Endodermal cell (in vitro differentiated cells): ENCODE measurements around the gene GRIN2C. TPM values are rescaled to one million over a fixed set of nuclear protein-coding genes. Genes with fewer than 3 reads are reported as not detected.

ENCODE experiments used
- DNase-seq: peaks from one replicate; pipeline ENCODE4 v3.0.0-alpha.2; 2017
- H3K27ac ChIP-seq: 2 replicates; pipeline ENCODE4 v1.5.1; 2013; ENCODE audit warnings: mild to moderate bottlenecking, low read depth, low read length, moderate library complexity
- H3K27me3 ChIP-seq: 2 replicates; pipeline ENCODE4 v1.6.1; 2013; ENCODE audit warnings: mild to moderate bottlenecking, low read length, moderate library complexity; ENCODE audit not compliant: insufficient read depth, control insufficient read depth, poor library complexity, severe bottlenecking
- H3K36me3 ChIP-seq: 2 replicates; pipeline ENCODE4 v1.7.0; 2013; ENCODE audit warnings: mild to moderate bottlenecking, low read length, moderate library complexity; ENCODE audit not compliant: control insufficient read depth, insufficient read depth
- H3K4me1 ChIP-seq: one replicate; pipeline ENCODE4 v1.7.0; 2013; ENCODE audit warnings: low read length; ENCODE audit not compliant: control insufficient read depth, insufficient read depth
- H3K4me3 ChIP-seq: 2 replicates; pipeline ENCODE4 v1.5.1; 2013; ENCODE audit warnings: mild to moderate bottlenecking, low read length, moderate library complexity
- H3K9ac ChIP-seq: 2 replicates; pipeline ENCODE4 v1.6.1; 2013; ENCODE audit warnings: mild to moderate bottlenecking, low read length, moderate library complexity; ENCODE audit not compliant: poor library complexity, severe bottlenecking; ENCODE audit errors: extremely low read depth
- H3K9me3 ChIP-seq: 2 replicates; pipeline ENCODE4 v1.6.1; 2013; ENCODE audit warnings: mild to moderate bottlenecking, low read length, moderate library complexity; ENCODE audit not compliant: control insufficient read depth
- H3K27ac Mint-ChIP-seq: 2 replicates; pipeline ENCODE4 v1.8.0; 2020; ENCODE audit warnings: mixed read lengths
- H3K27me3 Mint-ChIP-seq: 2 replicates; pipeline ENCODE4 v1.8.0; 2021; ENCODE audit warnings: mild to moderate bottlenecking, mixed read lengths; ENCODE audit not compliant: insufficient read depth
- H3K36me3 Mint-ChIP-seq: 2 replicates; pipeline ENCODE4 v1.8.0; 2020; ENCODE audit warnings: low read depth, mixed read lengths
- H3K4me1 Mint-ChIP-seq: 2 replicates; pipeline ENCODE4 v1.8.0; 2020; ENCODE audit warnings: mixed read lengths
- H3K4me3 Mint-ChIP-seq: 2 replicates; pipeline ENCODE4 v1.8.0; 2020; ENCODE audit warnings: mild to moderate bottlenecking, moderate library complexity, mixed read lengths
- H3K9me3 Mint-ChIP-seq: 2 replicates; pipeline ENCODE4 v1.8.0; 2020; ENCODE audit warnings: mild to moderate bottlenecking, mixed read lengths
- CTCF ChIP-seq: fragments of 200-600 bp; sonication (generic); conservative IDR thresholded peaks from 2 replicates; pipeline ENCODE4 v1.5.0; 2021; ENCODE audit warnings: antibody characterized with exemption, mild to moderate bottlenecking
- WGBS, 2 experiments: methylation state at CpG; one replicate each; pipeline versions ENCODE4 v1.1.5 to v1.1.7; 2013; ENCODE audit warnings: missing lambda C conversion rate in 2 of 2, mixed read lengths in 1 of 2; ENCODE audit not compliant: insufficient coverage in 1 of 2, insufficient read length in 1 of 2; 5-methylcytosine and 5-hydroxymethylcytosine counted together
- total RNA-seq, 2 donors: library from RNA; stranded (reverse); fragmentation: NEBNext Ultra II Directional in 1 of 2; extraction: Animal tissue kit (Norgen Biotek cat#: 25700) in 1 of 2; gene quantifications; 2 replicates in 1 of 2; 3 replicates in 1 of 2; pipeline ENCODE4 v1.2.1, GENCODE V29; 2021

The GRIN2C gene
- total RNA-seq, 2 donors from 2014 or later = 0.24 to 0.31 TPM

DNA sequence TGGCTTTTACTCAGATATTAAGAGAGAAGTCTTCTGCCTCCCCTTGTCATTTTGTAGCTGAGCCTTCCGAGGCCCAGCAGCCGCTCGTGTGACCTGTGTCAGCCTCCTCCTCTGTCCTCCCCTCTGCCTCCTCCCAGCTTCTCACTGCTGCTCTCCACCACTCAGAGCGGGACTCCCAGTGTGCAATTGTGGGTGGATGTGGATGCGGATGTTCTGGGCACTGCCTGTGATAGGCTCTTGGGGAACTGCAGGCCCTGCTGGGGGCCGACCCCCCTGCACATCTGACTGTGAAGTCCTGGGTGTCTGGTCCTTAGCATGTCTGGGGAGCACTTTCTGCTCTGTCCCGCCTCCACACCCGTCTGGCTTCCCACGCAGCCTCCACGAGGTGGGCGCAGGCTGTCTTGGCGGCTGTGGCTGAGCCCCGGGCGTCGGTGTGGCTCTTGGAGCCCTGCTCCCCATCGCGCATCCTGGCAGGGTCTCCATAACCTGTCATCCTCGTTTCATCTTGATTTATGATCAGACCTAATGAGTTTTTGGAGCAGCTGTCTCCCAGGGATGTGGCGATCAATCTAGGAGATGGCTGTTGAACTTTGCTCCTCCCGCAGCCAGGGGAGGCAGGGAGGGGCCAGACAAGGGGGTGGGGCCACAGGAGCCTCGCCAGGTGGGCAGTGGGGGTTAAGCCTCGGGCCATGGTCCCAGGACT, 28.1 kb downstream of the GRIN2C start:
- 93 to 95% methylated on average over 13 to 22 of the region's 22 CpGs for WGBS, 2 experiments
- DNase-seq = no peak
- no peak overlapping the region for H3K4me3 Mint-ChIP-seq

GRCh38 chr17:74830861-74831260, 28.8 kb downstream of the GRIN2C start:
- Histone ChIP-seq H3K9ac (no peak overlapping the region), H3K27me3 (no peaks in the 10 kb centered on the region), H3K27ac (no peak overlapping the region), H3K9me3 (no peaks in the 10 kb centered on the region), H3K4me1 (no peaks in the 10 kb centered on the region), H3K36me3 (no peaks in the 10 kb centered on the region), H3K4me3 (no peak overlapping the region)
- H3K27me3 Mint-ChIP-seq = no peaks in the 10 kb centered on the region
- H3K9me3 Mint-ChIP-seq = no peaks in the 10 kb centered on the region
- DNase-seq = no peak
- no peaks in the 10 kb centered on the region for H3K4me1 Mint-ChIP-seq
- no peak overlapping the region for H3K27ac Mint-ChIP-seq
- peaks cover 19% of the 10 kb centered on the region for H3K36me3 Mint-ChIP-seq
- H3K4me3 Mint-ChIP-seq = no peak overlapping the region
- 94 to 95% methylated on average over 19 of the region's 19 CpGs for WGBS, 2 experiments
- no peak for TF ChIP-seq CTCF

More for the DNA sequence above, 28.1 kb downstream of the GRIN2C start:
- no peaks in the 10 kb centered on the region for H3K27me3 ChIP-seq
- H3K36me3 ChIP-seq = peaks cover under 1% of the 10 kb centered on the region
- H3K4me1 ChIP-seq = no peaks in the 10 kb centered on the region
- peak overlapping the region; percentile 77 for H3K27ac ChIP-seq
- Mint-ChIP-seq H3K27ac (no peak overlapping the region), H3K36me3 (peaks cover 25% of the 10 kb centered on the region), H3K9me3 (no peaks in the 10 kb centered on the region), H3K4me1 (no peaks in the 10 kb centered on the region), H3K27me3 (no peaks in the 10 kb centered on the region)
- H3K4me3 ChIP-seq = no peak overlapping the region
- TF ChIP-seq CTCF = no peak
- H3K9ac ChIP-seq = no peak overlapping the region
- no peaks in the 10 kb centered on the region for H3K9me3 ChIP-seq

DNA sequence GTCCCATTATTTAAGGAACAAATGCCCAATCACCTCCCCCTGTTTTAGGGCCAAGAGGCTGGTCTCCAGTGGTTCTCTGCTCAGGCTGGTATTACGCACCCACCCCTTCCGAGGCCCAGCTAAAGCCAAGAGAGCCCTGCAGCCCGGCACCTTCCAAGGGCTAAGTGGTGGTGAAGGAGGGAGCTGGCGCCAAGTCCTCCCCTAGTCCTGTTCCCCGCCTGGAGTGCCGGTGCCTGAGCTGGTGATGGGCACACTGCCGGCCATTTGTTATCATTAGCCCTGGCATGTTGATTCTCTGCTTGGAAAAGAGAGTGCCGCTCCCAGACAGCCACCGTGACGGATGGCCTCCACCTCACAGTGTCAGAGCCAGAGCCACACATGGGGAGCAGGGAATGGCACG, 31.9 kb downstream of the GRIN2C start:
- H3K27me3 Mint-ChIP-seq = no peaks in the 10 kb centered on the region
- no peaks in the 10 kb centered on the region for H3K9me3 Mint-ChIP-seq
- DNase-seq = no peak
- no peak overlapping the region for H3K4me3 Mint-ChIP-seq
- Histone ChIP-seq H3K4me1 (no peaks in the 10 kb centered on the region), H3K4me3 (no peak overlapping the region), H3K27me3 (no peaks in the 10 kb centered on the region), H3K9me3 (no peaks in the 10 kb centered on the region), H3K9ac (no peak overlapping the region), H3K36me3 (peaks cover 5% of the 10 kb centered on the region), H3K27ac (no peak overlapping the region)
- no peaks in the 10 kb centered on the region for H3K4me1 Mint-ChIP-seq
- H3K36me3 Mint-ChIP-seq = peaks cover 26% of the 10 kb centered on the region
- no peak overlapping the region for H3K27ac Mint-ChIP-seq
- 93 to 97% methylated on average over 6 to 11 of the region's 11 CpGs for WGBS, 2 experiments
- no peak for TF ChIP-seq CTCF
